A375 (cell line): ENCODE data around the gene ALDOB. TPM values are rescaled to one million over a fixed set of nuclear protein-coding genes. Genes with fewer than 3 reads are reported as not detected.

Experiments
- small RNA-seq: library from RNA; depleted of rRNA; stranded (forward); fragments of <200 nt; gene quantifications from one replicate; pipeline ENCODE3, GENCODE V24; 2014
- total RNA-seq: library from RNA; depleted of rRNA; stranded (reverse); fragments of >200 nt; shearing (Covaris generic); gene quantifications from 2 replicates; pipeline ENCODE4 v1.2.3, GENCODE V29; 2014; rRNA removed

ALDOB gene
- total RNA-seq, result not detected in 2 replicates

DNA sequence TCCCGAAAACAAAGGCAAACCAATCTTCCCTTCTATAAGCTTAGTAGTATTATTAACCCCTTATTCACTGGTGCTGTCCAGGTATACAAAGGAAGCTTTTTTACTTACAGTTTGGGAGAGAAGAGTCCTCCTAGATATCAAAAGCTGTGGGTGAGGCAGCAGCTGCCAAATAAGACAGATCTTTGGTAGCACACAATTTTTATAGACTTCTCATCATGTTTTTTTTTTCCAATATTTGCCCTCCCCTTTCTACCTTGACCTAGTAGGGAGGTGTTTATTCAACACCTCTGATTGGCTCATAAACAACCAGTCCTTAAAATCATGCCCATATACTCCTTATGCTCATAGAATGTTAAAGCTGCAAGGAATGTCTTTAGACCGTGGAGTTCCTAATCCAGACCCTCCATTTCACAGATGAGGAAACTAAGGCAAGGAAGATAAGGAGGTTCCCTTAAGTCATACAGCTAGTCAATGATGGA, at the start of gene ALDOB:
TSS of gene ALDOB (minus strand) at position 174 of the 479 bp plus-strand sequence. CDS start 4,887 bp downstream, outside the sequence.

GRCh38 chr9:101398068-101398929, 37.3 kb downstream of the ALDOB start, which contains the start of the genes MRPL50 and ZNF189:
Gene MRPL50, minus strand, starts transcription at chr9:101398618. Its CDS starts 26 bp downstream, at chr9:101398592.
Gene ZNF189, plus strand, starts transcription at chr9:101398851. Its CDS starts 306 bp downstream, at chr9:101399157.

DNA sequence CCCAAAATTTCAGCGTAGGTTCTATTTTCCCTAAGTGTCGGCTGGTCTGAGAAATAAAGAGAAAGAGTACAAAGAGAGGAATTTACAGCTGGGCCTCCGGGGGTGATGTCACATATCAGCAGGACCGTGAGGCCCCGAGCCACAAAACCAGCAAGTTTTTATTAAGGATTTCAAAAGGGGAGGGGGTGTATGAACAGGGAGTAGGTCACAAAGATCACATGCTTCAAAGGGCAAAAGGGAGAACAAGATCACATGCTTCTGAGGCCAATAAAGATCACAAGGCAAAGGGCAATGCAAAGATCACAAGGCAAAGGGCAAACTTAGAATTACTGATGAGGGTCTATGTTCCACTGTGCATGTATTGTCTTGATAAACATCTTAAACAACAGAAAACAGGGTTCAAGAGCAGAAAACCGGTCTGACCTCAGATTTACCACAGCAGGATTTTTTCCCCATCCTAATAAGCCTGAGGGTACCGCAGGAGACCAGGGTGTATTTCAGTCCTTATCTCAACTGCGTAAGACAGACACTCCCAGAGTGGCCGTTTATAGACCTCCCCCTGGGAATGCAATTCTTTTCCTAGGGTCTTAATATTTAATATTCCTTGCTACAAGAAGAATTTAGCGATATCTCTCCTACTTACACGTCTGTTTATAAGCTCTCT, 50.6 kb downstream of the ALDOB start, which contains the start of gene BAAT:
TSS of gene BAAT (minus strand) at position 134 of the 664 bp plus-strand sequence. CDS start 13,602 bp downstream, outside the sequence.

Small RNAs within 50 kb of the gene (small RNA-seq; reads per million reads assigned to genes)
- not detected for gene AL353621.2

Other genes starting within 250 kb of the ALDOB start
- 0.05 and 0.08 TPM in 2 replicates for gene BAAT, start 50.8 kb downstream of the ALDOB start, total RNA-seq
- 11.0 and 11.9 TPM in 2 replicates for gene MRPL50, start 37.2 kb downstream of the ALDOB start, total RNA-seq
- gene ZNF189, start 36.9 kb downstream of the ALDOB start, total RNA-seq, result 7.5 and 8.8 TPM in 2 replicates
- 34.6 and 44.7 TPM in 2 replicates for gene RNF20, start 98.1 kb upstream of the ALDOB start, total RNA-seq
- not detected in 2 replicates for gene PPP3R2, start 159.2 kb upstream of the ALDOB start, total RNA-seq